Mucosa of descending colon (tissue), 3 donors: ENCODE measurements around the gene ZBED4. TPM values are rescaled to one million over a fixed set of nuclear protein-coding genes. Genes with fewer than 3 reads are reported as not detected.
A peak's percentile ranks its signal among the peaks of the same experiment; 100 is the strongest.

Source experiments
- ATAC-seq: fragments of 200-7000 bp; cut with Tn5 transposase; one replicate; pipeline ENCODE4 v1.9.1; 2020; ENCODE audit warnings: mild to moderate bottlenecking, moderate library complexity
- DNase-seq, 3 donors: peaks; one replicate each; pipeline ENCODE4 v3.0.0-alpha.2; 2020
- H3K36me3 ChIP-seq: fragments of 200-600 bp; one replicate; pipeline ENCODE4 v1.8.0; 2021; ENCODE audit warnings: low read depth, mild to moderate bottlenecking
- H3K4me1 ChIP-seq: fragments of 200-600 bp; one replicate; pipeline ENCODE4 v1.8.0; 2021; ENCODE audit warnings: low read depth, mild to moderate bottlenecking
- H3K4me3 ChIP-seq: fragments of 200-600 bp; one replicate; pipeline ENCODE4 v1.8.0; 2021; ENCODE audit warnings: mild to moderate bottlenecking
- H3K9me3 ChIP-seq: fragments of 200-600 bp; one replicate; pipeline ENCODE4 v1.8.0; 2021; ENCODE audit warnings: mild to moderate bottlenecking
- CTCF ChIP-seq: fragments of 200-600 bp; IDR thresholded peaks from one replicate; pipeline ENCODE4 v1.8.0; 2022; ENCODE audit warnings: antibody characterized with exemption, mild to moderate bottlenecking
- intact Hi-C, 2 donors: fragments of 100-400 bp; cut with DNase I in 1 of 2; cut with micrococcal nuclease in 1 of 2; formaldehyde crosslinking; loops; one replicate each; pipeline versions ENCODE4 v1.11.0 to v1.11.1; 2022; cut with DNase I, micrococcal nuclease
- total RNA-seq, 3 donors: library from RNA; stranded (reverse); fragmentation: NEBNext Ultra II Directional in 2 of 3; extraction: Animal tissue kit (Norgen Biotek cat#: 25700) in 2 of 3; gene quantifications; one replicate each; pipeline versions ENCODE4 v1.2.1 to v1.2.4, GENCODE V29; 2021 to 2023
- donor health status: DM: no; HTN: no; CAD: no; lungs with moderate emphysema.
- donor health status: DM: no; HTN: no; CAD: no.
- donor health status: DM: no; HTN: yes; CAD: no.

ZBED4 gene
- total RNA-seq, 3 donors from 2014 or later = 13.7 to 18.2 (median 18.1) TPM

- Histone ChIP-seq H3K4me1 (peaks cover 26% of the 10 kb centered on the region), H3K36me3 (no peaks in the 10 kb centered on the region), H3K4me3 (no peak overlapping the region), H3K9me3 (no peaks in the 10 kb centered on the region)
- DNase-seq (peak in 1 of 3 donors; percentile 40), ATAC-seq (no peak)
- intact Hi-C loops = no loop called here
- TF ChIP-seq CTCF = no peak
Observed at GRCh38 chr22:49937758-49938564, 84.3 kb downstream of the ZBED4 start.

DNA sequence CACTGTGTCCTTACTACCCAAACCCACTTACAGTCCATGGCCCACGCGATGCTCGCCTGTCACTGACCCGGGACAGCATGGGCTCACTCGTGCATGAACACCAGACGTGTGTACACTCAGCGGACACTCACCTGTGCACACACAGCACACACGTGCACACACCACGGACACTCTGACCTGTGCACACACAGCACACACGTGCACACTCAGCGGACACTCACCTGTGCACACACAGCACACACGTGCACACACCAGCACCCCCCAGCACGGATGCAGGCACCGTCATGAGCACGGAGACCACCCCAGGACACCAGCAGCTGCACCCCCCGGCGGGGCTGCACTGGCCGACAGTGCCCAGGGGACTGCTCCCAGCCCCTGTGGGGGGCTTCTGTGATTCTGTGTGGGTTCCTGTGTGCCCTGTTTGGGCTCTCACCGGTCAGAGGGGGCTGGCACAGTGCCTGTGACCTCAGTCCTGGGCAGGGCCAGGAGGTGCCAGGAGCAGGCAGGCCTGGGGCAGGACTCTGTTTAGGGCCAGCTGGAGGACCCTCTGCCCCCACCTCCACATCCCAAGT, 85.0 kb downstream of the ZBED4 start:
- TF ChIP-seq CTCF = no peak
- DNase-seq (no peak), ATAC-seq (no peak)
- Histone ChIP-seq H3K4me1 (peaks cover 24% of the 10 kb centered on the region), H3K9me3 (no peaks in the 10 kb centered on the region), H3K36me3 (no peaks in the 10 kb centered on the region), H3K4me3 (no peak overlapping the region)
- intact Hi-C loops = no loop called here

Other genes with a start within 250 kb of the ZBED4 start
- 10 to 100 TPM; 33.4 to 51.3 (median 48.4) TPM for gene BRD1, start 26.0 kb upstream of the ZBED4 start, total RNA-seq
- gene ALG12, start 64.6 kb downstream of the ZBED4 start, total RNA-seq = 10 to 100 TPM; 21.7 to 28.7 (median 25.5) TPM
- gene CRELD2, start 64.8 kb downstream of the ZBED4 start, total RNA-seq = 10 to 100 TPM; 27.6 to 57.6 (median 32.2) TPM
- gene PIM3, start 106.9 kb downstream of the ZBED4 start, total RNA-seq = 100 to 1,000 TPM in 1 of 3 donors, 10 to 100 TPM in 2; 56.4 to 106 (median 58.7) TPM
- gene IL17REL, start 158.9 kb downstream of the ZBED4 start, total RNA-seq = under 1 TPM in 2 of 3 donors, not detected in 1; 0.09 to 0.43 TPM
- not detected for gene TTLL8, start 204.5 kb downstream of the ZBED4 start, total RNA-seq
- under 1 TPM in 1 of 3 donors, not detected in 2; 0.16 TPM for gene MLC1, start 231.6 kb downstream of the ZBED4 start, total RNA-seq
- 1 to 10 TPM in 1 of 3 donors, under 1 TPM in 2; 0.29 to 1.0 (median 0.49) TPM for gene MOV10L1, start 236.2 kb downstream of the ZBED4 start, total RNA-seq